ENCODE data around the gene NOXA1. TPM values are rescaled to one million over a fixed set of nuclear protein-coding genes. Genes with fewer than 3 reads are reported as not detected.

The NOXA1 gene
- total RNA-seq, 6 donors from 2014 or later: 3.3 to 34.6 (median 11.7) TPM

DNA sequence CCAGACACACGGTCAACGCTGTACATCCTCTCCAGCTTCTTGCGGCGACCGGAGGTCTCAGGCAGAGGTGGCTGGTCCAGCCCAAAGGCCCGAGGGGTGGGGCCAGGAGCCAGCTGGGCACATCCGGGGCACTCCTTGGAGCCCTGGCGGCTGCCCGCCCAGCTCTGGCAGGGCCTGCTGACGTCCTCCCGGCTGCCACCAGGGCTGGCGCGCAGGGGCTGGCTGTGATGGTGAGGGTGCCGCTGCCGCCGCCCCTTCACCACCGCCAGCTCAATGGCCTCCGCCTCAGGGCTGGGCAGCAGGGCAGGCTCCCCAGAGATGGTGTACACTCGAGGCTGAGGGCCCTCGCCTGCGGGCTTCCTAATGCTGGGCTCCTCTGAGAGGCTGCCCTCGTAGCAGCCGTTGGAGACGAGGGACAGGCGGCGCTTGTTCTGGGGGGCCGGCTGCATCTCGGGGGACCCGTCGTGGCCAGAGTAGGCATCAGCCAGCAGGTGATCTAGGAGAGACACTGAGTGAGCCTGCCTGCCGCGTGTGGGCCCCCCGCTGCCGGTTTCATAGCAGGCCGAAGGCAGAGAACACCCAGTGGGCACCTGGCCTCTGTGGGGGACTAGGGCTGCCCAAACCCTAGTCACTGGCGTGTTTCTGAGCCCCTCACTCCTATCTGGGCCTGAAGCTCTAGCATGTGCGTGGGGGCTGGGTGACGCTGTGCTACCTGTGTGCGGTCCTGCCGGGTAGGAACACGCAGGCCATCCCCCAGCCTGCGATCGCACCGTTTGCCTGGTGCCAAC, 34.4 kb downstream of the NOXA1 start:
- ATAC-seq (ENCODE audit: low FRiP score in 2 of 2) (no peak), DNase-seq (peak in 1 of 2 donors; percentile 86)
- peaks cover 29 to 61% (median 33%) of the 10 kb centered on the region in 4 donors for H3K4me1 ChIP-seq
- H3K27me3 ChIP-seq: no peaks in the 10 kb centered on the region
- TF ChIP-seq POLR2AphosphoS5 (IDR thresholded peaks at IDR 0.05) (no peak), EP300 (IDR thresholded peaks at IDR 0.05) (no peak), POLR2A (IDR thresholded peaks at IDR 0.05) (no peak)
- TF ChIP-seq, protein P1, sequence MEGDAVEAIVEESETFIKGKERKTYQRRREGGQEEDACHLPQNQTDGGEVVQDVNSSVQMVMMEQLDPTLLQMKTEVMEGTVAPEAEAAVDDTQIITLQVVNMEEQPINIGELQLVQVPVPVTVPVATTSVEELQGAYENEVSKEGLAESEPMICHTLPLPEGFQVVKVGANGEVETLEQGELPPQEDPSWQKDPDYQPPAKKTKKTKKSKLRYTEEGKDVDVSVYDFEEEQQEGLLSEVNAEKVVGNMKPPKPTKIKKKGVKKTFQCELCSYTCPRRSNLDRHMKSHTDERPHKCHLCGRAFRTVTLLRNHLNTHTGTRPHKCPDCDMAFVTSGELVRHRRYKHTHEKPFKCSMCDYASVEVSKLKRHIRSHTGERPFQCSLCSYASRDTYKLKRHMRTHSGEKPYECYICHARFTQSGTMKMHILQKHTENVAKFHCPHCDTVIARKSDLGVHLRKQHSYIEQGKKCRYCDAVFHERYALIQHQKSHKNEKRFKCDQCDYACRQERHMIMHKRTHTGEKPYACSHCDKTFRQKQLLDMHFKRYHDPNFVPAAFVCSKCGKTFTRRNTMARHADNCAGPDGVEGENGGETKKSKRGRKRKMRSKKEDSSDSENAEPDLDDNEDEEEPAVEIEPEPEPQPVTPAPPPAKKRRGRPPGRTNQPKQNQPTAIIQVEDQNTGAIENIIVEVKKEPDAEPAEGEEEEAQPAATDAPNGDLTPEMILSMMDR (IDR thresholded peaks at IDR 0.05): no peak
- H3K9me3 ChIP-seq: no peaks in the 10 kb centered on the region
- peaks cover 0 to 6% (median 0%) of the 10 kb centered on the region in 4 donors for H3K36me3 ChIP-seq
- H3K4me3 ChIP-seq: peak overlapping the region in 1 of 4 donors; percentile 66
- peak overlapping the region in 2 of 4 donors; percentile 48 to 81 for H3K27ac ChIP-seq
- WGBS, 2 donors: 88 to 91% methylated on average over 12 to 26 of the region's 44 CpGs

DNA sequence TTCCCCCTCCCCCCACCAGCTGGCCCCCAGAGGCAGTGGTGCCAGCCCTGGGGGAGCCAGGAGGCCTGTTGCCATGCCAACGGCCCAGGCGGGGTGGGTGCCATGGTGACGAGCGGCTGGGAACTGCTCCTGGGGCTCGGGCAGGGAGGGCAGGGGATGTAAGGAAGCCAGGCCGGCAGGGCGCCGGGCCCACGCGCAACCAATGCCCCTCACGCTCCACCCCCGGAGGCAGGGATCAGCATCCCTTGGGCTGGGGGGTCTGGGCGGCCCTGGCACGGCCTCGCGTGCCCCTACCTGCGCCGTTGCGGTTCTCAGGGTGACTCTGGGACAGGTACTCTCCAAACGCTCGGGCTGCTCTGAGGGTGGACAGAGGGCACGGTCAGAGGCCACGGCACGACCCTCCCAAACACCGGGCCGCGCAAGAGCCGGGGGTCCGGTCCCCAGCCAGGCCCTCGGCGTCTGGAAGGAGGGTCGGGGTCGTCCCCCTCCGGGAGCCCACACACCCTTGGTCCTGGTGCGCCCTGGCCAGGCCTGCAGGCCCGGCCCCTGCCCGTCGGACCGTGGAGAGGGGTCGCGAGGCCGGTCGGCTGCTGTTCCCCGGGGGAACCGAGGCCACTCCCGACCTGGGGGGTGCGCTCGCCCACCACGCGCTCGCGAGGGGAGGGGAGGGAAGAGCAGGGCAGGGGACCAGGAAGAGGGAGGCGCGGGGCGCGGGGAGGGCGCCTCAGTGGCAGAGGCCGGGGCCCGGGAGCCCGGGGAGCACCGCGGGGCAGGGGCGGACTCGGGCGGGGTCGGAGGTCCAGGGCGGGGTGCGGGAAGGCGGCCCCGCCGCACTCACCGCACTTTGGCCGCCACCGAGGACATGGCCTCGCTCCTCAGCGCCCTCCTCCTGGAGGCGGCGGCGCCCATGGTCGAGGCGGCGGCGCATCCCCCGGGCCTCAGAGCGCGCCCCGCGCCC, 35.3 kb downstream of the NOXA1 start:
- TF ChIP-seq EP300 (IDR thresholded peaks at IDR 0.05): no peak
- TF ChIP-seq, protein P1 (IDR thresholded peaks at IDR 0.05): peak in 1 of 6 experiments; percentile 30
- peak overlapping the region in 3 of 4 donors; percentile 48 to 81 (median 60) for H3K27ac ChIP-seq
- peak in 1 of 2 donors; percentile 91 for DNase-seq
- WGBS, 2 donors: 0 to 33% methylated on average over 6 to 41 of the region's 88 CpGs
- H3K4me3 ChIP-seq: peak overlapping the region; percentile 57 to 74 (median 64)
- peaks cover 27 to 55% (median 29%) of the 10 kb centered on the region in 4 donors for H3K4me1 ChIP-seq
- no peaks in the 10 kb centered on the region for H3K9me3 ChIP-seq
- peak in 1 of 2 donors; percentile 4 for ATAC-seq (ENCODE audit: low FRiP score in 2 of 2)
- no peaks in the 10 kb centered on the region for H3K36me3 ChIP-seq
- no peaks in the 10 kb centered on the region for H3K27me3 ChIP-seq

DNA sequence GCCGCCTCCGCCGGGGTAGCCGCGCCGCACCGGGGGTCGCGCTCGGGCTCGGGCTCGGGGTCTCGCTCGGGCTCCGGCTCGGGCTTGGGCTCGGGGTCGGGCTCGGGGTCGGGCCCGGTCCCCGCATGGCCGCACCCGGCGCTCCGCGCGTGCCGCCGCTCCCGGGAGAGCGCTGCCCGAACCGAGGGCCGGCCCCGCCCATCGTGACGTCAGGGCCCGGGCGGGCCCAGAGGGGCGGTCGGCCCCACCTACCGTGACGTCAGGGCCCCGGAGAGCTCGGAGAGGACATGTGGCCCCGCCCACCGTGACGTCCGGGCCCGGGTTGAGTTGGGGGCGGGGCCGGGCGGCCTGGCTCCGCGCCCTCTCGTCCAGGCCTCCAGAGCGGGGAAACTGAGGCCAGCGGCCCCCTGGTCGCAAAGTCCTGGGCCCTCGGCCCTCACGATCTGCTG, 36.0 kb downstream of the NOXA1 start, which contains the start of gene NSMF:
NSMF (minus strand) TSS at position 183 of the 449 bp plus-strand sequence. CDS start 232 bp downstream, outside the sequence.
- peaks cover 25 to 51% (median 27%) of the 10 kb centered on the region in 4 donors for H3K4me1 ChIP-seq
- H3K27ac ChIP-seq: peak within 1 kb of the TSS; percentile 13 to 81 (median 64)
- H3K9me3 ChIP-seq: no peaks in the 10 kb centered on the region
- WGBS, 2 donors: 0% methylated on average over 3 of the region's 62 CpGs; no CpG with 5 or more reads in 1 of the 2 donors
- TF ChIP-seq POLR2AphosphoS5 (IDR thresholded peaks at IDR 0.05) (peak; percentile 18 to 68), EP300 (IDR thresholded peaks at IDR 0.05) (no peak), POLR2A (IDR thresholded peaks at IDR 0.05) (peak in 3 of 4 donors; percentile 46 to 80 (median 74))
- TF ChIP-seq, protein P1 (IDR thresholded peaks at IDR 0.05): peak in 3 of 6 experiments; percentile 3 to 29 (median 11)
- peak within 1 kb of the TSS; percentile 57 to 74 (median 64) for H3K4me3 ChIP-seq
- peak; percentile 95 to 98 for DNase-seq
- H3K36me3 ChIP-seq: no peaks in the 10 kb centered on the region
- peak; percentile 88 to 93 for ATAC-seq (ENCODE audit: low FRiP score in 2 of 2)
- H3K27me3 ChIP-seq: no peaks in the 10 kb centered on the region

DNA sequence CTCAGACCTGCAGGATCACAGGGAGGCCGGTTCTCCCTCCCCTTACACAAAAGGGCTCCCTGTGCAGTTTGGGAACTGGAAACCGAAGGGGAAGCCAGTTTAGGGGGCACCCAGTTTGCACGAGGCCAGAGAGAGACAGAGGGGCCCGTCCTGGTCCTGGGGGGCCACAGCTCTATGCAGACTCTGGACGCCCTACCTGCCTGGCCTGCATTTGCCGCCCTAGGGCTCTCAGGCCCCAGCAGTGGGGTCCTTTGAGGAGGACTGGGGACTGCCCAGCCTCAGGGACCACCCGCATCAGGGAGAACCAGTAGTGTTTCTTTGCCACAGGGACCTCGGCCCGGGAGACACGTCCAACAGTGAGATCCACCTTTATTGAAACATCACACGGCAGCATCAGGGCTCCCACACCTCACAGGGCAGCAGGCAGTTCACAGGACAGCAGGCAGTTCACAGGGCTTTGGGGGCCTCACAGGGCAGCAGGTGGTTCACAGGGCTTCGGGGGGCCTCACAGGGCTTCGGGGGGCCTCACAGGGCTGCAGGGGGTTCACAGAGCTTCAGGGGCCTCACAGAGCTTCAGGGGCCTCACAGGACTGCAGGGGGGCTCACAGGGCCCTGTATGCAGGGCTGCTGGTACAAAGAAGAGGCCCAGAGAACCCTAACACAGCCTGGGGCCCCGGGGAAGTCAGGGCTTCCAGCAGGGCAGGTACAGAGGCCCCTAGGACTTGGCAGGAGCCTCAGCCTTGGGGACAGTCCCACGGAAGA, 36.6 kb downstream of the NOXA1 start:
- peak overlapping the region; percentile 13 to 81 (median 64) for H3K27ac ChIP-seq
- H3K4me3 ChIP-seq: peak overlapping the region in 3 of 4 donors; percentile 62 to 74 (median 66)
- WGBS, 2 donors: 43 to 83% methylated on average over 1 to 13 of the region's 15 CpGs
- TF ChIP-seq EP300 (IDR thresholded peaks at IDR 0.05) (no peak), POLR2A (IDR thresholded peaks at IDR 0.05) (no peak), POLR2AphosphoS5 (IDR thresholded peaks at IDR 0.05) (no peak)
- TF ChIP-seq, protein P1 (IDR thresholded peaks at IDR 0.05): no peak
- no peaks in the 10 kb centered on the region for H3K36me3 ChIP-seq
- peak in 1 of 2 donors; percentile 39 for DNase-seq
- H3K27me3 ChIP-seq: no peaks in the 10 kb centered on the region
- no peaks in the 10 kb centered on the region for H3K9me3 ChIP-seq
- peak in 1 of 2 donors; percentile 0 for ATAC-seq (ENCODE audit: low FRiP score in 2 of 2)
- peaks cover 19 to 45% (median 21%) of the 10 kb centered on the region in 4 donors for H3K4me1 ChIP-seq
